Stimulated activated CD8-positive, alpha-beta memory T cell treated with anti-CD3 and anti-CD28 coated beads, Interleukin-2, amount 100 ng/mL, for 48 hours (primary cell): ENCODE results near the gene SH3BP5.

ENCODE experiments used
- DNase-seq, 2 donors: peaks; one replicate each; pipeline ENCODE4 v3.0.0-alpha.2; 2020; ENCODE audit warnings: low read depth in 2 of 2

SH3BP5 gene

DNA sequence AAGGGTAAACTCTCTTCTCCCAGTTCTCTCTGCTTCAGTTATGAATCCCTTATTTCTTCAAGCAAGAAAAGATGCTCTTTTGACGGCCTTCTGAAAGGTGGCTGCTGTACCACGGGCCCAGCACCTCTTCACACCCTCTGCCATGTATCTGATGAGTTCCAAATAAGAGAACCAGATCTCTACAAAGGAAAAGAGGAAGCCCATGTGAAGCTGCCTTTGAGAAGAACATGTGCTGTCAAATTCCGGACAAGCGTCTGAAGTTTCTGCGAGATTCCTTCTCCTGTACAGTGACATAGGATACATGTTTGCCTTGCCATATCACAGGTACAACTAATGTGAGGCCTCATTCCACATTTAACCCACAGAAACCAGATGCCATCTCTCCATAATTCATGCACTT lies 59.2 kb downstream of the SH3BP5 start:
- no peak for DNase-seq

GRCh38 chr3:15272426-15273196 lies 59.8 kb downstream of the SH3BP5 start:
- no peak for DNase-seq

DNA sequence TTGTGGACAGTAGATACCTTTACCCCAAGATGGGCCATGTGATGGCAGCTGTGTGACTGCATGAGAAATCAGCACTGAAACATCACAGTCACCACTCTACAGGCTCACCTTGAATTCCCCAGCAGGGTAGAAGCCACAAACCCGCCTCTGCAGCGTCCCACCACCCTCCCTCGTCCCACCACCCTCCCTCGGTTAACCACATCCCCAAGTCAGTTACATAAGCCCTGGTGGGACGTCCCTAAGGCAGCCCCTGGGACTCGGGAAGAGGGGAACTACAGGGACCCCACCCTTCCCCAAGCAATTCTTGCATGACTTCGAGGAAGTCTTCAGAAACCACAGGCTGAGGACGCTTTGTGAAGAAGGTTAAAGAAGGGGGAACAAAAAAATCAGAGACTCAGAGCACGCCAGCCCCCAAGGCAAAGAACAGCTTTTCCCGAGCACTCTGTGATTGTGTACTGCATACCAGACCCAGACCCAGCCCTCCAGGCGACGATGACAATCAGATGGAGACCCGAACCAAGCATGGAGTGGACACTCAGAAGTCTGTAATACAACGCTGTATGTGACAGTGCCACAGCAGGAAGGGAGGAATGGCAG lies 60.5 kb downstream of the SH3BP5 start:
- peak; percentile 46 to 58 for DNase-seq

DNA sequence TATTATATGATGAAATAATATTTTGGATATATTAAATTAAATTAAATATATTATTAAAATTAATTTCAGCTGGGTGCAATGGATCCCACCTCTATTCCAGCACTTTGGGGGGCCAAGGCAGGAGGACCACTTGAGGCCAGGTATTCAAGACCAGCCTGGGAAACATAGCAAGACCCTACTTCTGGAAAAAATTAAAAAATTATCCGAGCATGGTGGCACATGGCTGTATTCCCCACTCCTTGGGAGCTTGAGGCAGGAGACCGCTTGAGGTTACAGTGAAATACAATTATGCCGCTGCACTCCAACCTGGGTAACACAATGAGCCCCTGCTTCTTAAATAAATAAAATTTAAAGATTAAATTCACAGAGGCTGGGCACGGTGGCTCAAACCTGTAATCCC lies 61.4 kb downstream of the SH3BP5 start:
- DNase-seq: no peak

GRCh38 chr3:15269091-15269989 lies 63.0 kb downstream of the SH3BP5 start:
- peak; percentile 67 to 75 for DNase-seq

DNA sequence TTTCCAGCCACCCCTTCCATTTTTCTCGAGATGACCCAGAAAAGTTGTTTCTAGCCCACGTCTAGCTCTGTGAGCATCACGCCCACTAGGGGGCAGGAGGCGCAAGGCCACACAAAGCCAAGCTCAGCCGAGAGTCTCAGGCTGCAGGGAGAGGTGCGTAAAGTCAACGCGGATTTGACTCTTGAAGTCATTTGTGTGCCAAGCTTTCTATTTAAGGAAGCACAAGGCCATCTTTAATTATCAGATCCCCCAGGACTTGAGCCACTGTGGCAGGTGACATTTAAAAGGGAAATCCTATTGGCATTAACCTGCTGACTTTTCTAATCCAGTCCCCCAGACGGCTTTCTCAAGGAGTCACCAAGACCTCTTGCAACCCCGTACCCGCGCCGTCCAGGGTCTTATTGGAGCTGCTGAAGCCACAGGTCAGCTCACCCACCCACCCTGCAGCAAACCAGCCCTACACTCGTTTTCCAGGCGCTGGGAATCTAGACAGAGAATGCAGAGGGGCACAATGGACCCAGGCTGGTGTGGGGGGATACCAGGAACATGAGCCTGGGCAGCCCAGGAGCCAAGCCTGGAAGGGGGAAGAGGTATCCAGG lies 64.3 kb downstream of the SH3BP5 start:
- peak; percentile 74 to 78 for DNase-seq

GRCh38 chr3:15267502-15267901 lies 64.9 kb downstream of the SH3BP5 start:
- no peak for DNase-seq

DNA sequence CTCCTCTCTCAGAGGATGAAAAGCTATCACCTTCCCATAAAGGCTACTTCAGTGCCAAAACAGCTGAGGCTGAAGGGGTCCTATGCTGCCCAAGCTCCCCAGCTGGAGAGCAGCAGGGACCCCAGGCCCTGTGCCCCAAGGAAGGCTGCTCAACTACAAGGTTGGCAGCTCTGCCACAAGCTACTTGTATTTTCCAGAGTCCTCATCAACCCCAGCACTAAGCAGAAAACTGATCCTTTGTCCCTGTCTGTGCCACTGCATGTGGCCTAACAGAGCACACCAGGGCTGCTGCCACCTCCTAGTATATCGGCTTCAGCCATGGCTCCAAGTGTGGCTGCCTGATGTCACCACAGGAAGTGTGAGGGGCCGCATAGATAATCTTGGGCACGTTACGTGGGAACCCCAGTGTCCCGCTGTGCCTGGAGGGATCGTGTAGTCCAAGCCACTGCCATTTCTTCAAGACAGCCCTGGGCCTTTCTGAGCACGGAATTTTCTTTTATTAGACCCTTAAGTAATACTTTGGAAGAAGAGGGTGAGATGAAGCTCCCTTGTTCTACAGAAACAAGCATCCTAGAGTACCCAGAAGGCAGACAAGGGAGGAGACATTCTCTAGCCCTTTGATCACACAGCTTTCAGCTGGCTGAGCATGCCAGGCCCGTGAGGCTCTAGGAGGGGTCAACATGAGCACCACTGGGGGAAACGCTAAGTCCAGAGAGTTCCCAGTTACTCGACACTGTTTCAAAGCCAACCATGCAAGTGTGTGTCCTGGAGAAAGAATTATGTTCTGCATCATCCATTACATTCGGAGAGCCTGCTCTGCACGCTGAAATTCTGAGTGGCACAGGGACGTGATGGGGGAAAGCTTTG lies 65.6 kb downstream of the SH3BP5 start:
- no peak for DNase-seq

- DNase-seq: no peak
Observed at GRCh38 chr3:15265655-15266509, 66.5 kb downstream of the SH3BP5 start.

GRCh38 chr3:15264486-15264885 lies 67.9 kb downstream of the SH3BP5 start:
- no peak for DNase-seq

GRCh38 chr3:15263926-15264325 lies 68.5 kb downstream of the SH3BP5 start:
- DNase-seq: no peak

- DNase-seq: no peak
Observed at GRCh38 chr3:15263120-15263519, 69.3 kb downstream of the SH3BP5 start.

DNA sequence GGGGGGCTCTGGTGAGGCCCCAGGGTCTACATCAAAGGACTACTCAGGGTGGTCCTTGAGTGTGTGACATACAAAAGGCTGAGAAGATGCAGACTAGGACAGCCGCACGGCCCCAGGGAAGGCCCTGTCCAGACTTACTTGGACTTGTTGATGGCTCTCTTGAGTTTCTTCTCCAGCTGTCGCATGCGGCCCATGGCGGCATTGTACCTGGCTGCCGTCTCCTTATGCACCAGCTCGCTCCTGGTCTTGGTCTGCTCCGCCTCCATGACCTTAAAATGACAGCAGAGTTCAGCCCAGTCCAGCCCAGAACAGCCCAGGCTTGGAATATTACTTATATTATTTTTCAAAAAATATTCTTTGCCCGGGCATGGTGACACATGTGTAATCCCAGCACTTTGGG lies 70.4 kb downstream of the SH3BP5 start:
- no peak for DNase-seq

DNA sequence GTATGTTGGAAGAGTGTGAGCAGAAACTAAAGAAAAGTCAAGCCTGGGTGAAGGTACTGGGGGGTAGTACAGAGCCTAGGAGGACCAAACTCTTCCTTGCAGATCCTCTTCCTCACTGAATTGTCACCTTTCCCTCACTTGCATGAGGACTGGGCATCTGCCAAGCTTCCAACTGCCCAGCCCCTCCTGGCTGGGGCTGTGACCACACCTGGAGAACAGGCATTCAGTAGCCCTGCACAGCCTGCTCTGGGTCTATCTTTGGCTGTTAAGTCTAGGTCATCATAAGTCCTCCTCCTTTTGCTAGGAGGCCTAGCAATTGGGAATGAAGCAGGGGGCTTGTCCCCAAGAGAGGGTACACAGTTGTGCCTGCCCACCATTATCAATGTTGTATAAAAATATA lies 71.1 kb downstream of the SH3BP5 start:
- no peak for DNase-seq

DNA sequence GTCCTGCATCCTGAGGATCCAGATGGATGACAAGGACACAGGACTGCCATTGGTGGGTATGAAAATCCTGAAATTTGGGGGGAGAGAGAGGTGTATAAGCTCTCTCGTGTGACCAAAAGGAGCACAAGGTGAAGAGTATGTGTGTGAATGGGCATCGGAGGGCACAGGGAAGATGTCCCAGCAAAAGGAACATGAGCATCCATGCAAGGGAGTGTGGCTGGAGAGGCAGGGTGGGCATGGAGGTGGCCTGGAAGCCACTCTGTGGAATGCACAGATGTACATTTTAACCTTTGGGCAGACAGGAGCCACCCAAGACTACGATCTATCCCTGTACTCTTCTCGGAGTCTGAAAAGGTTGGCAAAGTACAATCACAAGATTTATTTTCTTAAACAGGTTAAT lies 71.9 kb downstream of the SH3BP5 start:
- no peak for DNase-seq

DNA sequence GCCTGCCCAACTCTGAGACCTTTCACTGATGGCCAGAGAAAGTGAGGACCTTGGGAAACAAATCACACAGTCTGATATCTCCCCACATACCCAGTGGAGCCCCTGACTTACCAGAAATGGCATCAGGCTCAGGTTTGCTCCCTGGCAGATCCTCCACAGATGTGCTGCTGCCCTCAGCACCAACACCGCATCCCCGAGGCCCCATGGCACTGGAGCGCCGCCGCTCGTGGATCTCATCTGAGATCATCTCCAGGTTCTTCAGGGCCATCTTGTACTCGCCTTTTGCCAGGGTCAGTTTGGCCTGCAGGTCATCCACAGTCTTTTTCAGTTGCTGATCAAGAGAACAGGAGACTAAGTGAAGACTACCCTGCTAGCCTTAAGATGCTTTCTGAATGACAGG lies 73.7 kb downstream of the SH3BP5 start:
- DNase-seq: no peak

DNA sequence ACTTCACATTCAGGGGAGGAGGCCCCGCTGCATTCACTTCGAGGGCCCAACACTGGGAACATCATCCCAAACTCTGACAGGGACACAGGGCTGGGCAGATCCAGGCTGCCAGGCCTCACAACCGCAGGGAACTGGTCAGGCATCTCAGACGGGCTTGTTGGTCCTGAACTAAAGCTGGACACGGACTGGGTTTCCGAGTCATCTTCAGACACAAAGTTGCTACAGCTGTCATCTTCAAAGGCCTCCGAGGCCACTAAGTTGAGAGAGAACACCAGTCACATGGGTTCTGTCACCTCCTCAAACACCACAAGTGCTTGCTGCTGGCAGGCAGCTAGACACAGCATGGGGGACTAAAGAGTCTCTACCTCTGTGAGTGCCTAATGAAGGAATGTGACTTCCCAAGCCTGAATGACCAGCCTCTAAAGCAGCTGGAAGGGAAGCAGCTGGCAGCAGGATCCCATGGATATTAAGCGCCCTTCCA lies 75.5 kb downstream of the SH3BP5 start:
- no peak for DNase-seq

DNA sequence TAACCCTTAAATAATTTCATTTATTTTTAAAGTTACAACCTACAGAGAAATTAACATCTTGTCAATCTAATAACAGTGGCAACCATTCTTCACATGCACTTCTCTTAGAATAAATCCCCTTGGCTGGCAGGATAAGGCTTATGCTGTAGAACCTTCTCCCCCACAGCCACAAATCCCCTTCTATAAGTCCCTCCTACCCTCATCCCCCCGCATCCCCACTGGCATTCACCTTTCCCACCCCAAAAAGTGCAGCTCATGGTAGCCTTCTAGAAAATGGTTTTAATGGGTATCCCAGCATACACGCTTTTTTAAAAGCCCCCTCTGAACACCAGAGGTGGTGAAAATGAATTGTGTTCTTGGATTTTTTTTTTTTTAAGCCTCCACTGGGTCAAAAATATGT lies 77.2 kb downstream of the SH3BP5 start:
- no peak for DNase-seq

DNA sequence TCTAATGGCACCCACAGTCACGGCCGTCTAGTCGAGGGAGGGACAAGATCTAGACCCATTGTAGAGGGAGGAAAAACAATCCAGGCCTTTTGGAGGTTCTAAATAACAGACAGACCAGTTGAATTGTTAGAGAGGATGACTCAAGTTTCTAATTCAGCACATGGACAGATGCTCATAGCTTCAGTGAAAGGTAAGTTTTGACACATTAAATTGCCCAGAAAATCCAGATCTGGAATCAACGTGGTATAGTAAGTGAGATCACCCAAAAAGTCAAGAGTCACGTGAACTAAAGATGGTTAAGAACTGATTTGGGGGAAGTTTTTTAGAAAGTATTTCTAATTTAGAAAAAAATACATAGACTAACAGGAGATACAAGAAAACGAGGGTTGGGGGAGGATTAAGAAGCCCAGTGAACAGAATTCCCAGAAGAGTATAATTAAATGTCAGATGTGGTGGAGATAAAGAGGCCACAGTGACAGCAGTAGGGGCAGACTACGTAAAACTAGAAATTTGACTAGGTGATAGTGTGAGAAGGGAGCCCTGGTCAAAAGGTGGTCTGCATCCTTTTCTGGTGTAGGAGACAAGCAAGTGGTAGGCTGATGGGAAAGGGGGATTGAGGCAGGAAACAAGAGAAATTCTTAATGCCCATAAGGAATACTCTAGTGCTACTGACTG lies 79.2 kb downstream of the SH3BP5 start:
- DNase-seq: no peak

- DNase-seq: no peak
Observed at GRCh38 chr3:15246186-15246585, 86.2 kb downstream of the SH3BP5 start.
